ENCODE results near the gene PRDM15. TPM values are rescaled to one million over a fixed set of nuclear protein-coding genes. Genes with fewer than 3 reads are reported as not detected.

The PRDM15 gene
- total RNA-seq, 1 donor from 2014 or later: 12.0 TPM

DNA sequence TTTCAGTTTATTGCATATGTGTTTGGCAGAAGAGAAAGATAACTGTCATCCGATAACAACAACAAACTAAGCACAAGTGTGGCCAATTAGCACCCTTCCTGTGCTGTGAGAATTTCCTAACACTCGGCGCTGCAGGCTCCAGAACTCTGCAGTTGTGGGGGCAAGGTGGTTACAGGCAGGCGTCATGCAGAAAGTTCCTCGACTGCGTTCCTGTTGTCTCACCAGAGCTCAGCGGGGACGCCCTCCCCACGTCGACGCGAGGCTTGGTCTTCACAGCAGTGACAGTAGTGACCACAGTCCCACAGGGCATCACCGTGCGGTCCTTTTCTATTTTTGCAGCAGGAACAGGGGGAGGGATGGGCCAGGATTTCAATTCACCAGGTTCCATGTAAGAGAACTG, 27.6 kb upstream of the PRDM15 start:
- DNase-seq (ENCODE audit: low read depth, low spot score): no peak
- Mint-ChIP-seq H3K27ac (ENCODE audit: unreplicated experiment) (no peak overlapping the region), H3K4me1 (no peaks in the 10 kb centered on the region), H3K4me3 (no peak overlapping the region), H3K9me3 (no peaks in the 10 kb centered on the region), H3K36me3 (ENCODE audit: low read depth) (no peaks in the 10 kb centered on the region), H3K27me3 (ENCODE audit: low read depth) (no peaks in the 10 kb centered on the region)
- TF ChIP-seq, protein P1, sequence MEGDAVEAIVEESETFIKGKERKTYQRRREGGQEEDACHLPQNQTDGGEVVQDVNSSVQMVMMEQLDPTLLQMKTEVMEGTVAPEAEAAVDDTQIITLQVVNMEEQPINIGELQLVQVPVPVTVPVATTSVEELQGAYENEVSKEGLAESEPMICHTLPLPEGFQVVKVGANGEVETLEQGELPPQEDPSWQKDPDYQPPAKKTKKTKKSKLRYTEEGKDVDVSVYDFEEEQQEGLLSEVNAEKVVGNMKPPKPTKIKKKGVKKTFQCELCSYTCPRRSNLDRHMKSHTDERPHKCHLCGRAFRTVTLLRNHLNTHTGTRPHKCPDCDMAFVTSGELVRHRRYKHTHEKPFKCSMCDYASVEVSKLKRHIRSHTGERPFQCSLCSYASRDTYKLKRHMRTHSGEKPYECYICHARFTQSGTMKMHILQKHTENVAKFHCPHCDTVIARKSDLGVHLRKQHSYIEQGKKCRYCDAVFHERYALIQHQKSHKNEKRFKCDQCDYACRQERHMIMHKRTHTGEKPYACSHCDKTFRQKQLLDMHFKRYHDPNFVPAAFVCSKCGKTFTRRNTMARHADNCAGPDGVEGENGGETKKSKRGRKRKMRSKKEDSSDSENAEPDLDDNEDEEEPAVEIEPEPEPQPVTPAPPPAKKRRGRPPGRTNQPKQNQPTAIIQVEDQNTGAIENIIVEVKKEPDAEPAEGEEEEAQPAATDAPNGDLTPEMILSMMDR (conservative IDR thresholded peaks at IDR 0.05): no peak

DNA sequence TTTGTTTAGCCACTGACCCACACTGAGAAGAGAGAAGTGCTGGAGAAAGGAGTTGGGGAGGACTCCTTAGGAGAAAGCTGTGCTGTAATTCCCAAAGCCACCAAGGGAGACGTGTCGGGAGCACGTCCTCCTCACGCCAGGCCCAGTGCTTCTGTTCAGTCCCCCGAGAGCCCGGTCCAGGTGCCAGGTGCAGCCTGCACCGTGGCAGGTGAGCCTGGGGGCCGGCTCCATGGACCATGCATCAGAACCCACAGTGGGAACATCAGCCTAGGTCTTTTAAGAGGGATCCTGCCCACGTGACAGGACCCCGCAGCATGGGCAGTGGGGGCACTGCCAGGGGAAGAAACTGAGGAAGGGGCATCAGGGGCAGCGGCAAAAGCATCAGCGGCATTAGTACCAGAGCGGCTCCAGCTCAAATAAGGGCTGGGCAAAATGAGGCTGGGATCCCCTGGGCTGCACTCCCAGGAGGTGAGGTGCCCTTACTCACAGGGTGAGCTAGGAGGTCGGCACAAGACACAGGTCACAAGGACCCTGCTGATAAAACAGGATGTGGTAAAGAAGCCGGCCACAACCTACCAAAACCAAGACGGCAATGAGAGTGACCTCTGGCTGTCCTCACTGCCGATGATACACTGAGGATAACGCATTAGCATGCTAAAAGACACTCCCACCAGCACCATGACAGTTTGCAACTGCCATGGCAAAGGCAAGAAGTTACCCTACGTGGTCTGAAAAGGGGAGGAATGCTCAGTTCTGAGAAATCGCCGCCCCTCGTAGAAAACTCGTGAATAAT, 24.6 kb upstream of the PRDM15 start:
- DNase-seq (ENCODE audit: low read depth, low spot score): no peak
- Mint-ChIP-seq H3K4me1 (peaks cover 8% of the 10 kb centered on the region), H3K27ac (ENCODE audit: unreplicated experiment) (no peak overlapping the region), H3K36me3 (ENCODE audit: low read depth) (peaks cover 3% of the 10 kb centered on the region), H3K4me3 (no peak overlapping the region), H3K27me3 (ENCODE audit: low read depth) (no peaks in the 10 kb centered on the region), H3K9me3 (no peaks in the 10 kb centered on the region)
- TF ChIP-seq, protein P1 (conservative IDR thresholded peaks at IDR 0.05): no peak

DNA sequence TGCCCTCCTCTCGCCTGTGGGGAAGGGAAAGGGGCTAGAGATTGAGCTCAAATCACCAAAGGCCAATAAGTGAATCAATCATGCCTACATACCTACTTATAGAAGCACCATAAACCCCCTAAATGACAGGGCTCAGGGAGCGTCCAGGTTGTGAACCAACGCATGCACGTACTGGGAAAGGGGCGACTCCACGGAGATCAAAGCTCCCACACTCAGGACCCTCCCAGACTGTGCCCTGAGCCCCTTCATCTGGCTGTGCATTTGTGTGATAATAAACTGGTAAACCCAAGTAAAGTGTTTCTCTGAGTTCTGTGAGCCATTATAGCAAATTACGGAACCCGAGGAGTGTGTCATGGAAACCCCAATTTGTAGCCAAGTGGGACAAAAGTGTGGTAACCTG, 23.8 kb upstream of the PRDM15 start:
- Mint-ChIP-seq H3K4me3 (no peak overlapping the region), H3K9me3 (no peaks in the 10 kb centered on the region), H3K4me1 (peaks cover 16% of the 10 kb centered on the region), H3K27me3 (ENCODE audit: low read depth) (no peaks in the 10 kb centered on the region), H3K27ac (ENCODE audit: unreplicated experiment) (no peak overlapping the region), H3K36me3 (ENCODE audit: low read depth) (peaks cover 3% of the 10 kb centered on the region)
- no peak for DNase-seq (ENCODE audit: low read depth, low spot score)
- TF ChIP-seq, protein P1 (conservative IDR thresholded peaks at IDR 0.05): no peak

DNA sequence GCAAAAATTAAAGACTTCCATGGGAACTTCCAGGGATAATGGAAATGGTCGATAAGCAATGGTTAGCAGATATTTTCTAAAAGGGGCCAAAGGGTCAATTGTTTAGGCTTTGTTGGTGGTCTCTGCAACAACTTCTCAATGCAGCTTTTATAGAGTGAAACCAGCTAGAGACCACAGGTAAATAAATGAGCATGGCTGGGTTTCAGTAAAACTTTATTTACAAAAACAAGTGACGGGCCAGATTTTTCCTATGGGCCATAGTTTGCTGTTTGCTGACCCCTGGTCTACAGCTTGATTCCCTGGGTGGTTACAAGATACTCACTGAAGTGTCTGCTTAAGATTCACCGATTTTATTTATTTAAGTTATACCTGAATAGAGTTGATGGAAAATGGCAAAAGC, 22.6 kb upstream of the PRDM15 start:
- H3K4me3 Mint-ChIP-seq: no peak overlapping the region
- no peak for DNase-seq (ENCODE audit: low read depth, low spot score)
- no peaks in the 10 kb centered on the region for H3K27me3 Mint-ChIP-seq (ENCODE audit: low read depth)
- H3K9me3 Mint-ChIP-seq: no peaks in the 10 kb centered on the region
- peaks cover 3% of the 10 kb centered on the region for H3K36me3 Mint-ChIP-seq (ENCODE audit: low read depth)
- TF ChIP-seq, protein P1 (conservative IDR thresholded peaks at IDR 0.05): no peak
- peaks cover 28% of the 10 kb centered on the region for H3K4me1 Mint-ChIP-seq
- H3K27ac Mint-ChIP-seq (ENCODE audit: unreplicated experiment): no peak overlapping the region

DNA sequence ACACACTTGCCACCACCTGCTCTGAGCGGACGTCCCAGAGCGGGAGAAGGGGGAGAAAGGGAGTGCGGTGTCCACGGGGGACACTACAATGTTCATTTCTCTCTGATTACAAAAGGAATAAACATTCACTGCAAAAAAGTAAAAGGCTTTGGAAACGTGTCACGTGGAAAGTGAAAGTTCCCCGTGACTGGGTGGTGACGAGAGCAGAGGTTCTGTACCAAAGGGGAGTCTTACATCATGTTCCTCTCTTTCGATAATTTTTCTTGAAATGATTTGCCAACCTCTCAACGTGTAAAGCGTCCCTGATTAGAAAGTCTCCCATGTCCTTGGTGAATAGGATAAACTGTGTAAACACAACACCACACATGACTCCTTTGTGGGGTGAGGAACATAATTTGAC, 22.0 kb upstream of the PRDM15 start:
- TF ChIP-seq, protein P1 (conservative IDR thresholded peaks at IDR 0.05): no peak
- Mint-ChIP-seq H3K4me1 (peaks cover 31% of the 10 kb centered on the region), H3K27me3 (ENCODE audit: low read depth) (no peaks in the 10 kb centered on the region), H3K27ac (ENCODE audit: unreplicated experiment) (no peak overlapping the region), H3K9me3 (no peaks in the 10 kb centered on the region), H3K36me3 (ENCODE audit: low read depth) (peaks cover 3% of the 10 kb centered on the region), H3K4me3 (no peak overlapping the region)
- DNase-seq (ENCODE audit: low read depth, low spot score): no peak
